DMS79 (cell line): Measurements from ENCODE around the gene PRIM1.
A peak's percentile ranks its signal among the peaks of the same experiment; 100 is the strongest.
"Not testable (repeated sequence)": the region's sequence is repeated elsewhere in the genome, so short reads cannot be mapped to it uniquely, and the experiment has no call there.

Experiments
- DNase-seq: peaks from one replicate; lab custom pipeline; 2025; lab: John Stamatoyannopoulos, UW

The PRIM1 gene

GRCh38 chr12:56716933-56717880 is 34.9 kb downstream of the PRIM1 start:
- DNase-seq, result no peak

DNA sequence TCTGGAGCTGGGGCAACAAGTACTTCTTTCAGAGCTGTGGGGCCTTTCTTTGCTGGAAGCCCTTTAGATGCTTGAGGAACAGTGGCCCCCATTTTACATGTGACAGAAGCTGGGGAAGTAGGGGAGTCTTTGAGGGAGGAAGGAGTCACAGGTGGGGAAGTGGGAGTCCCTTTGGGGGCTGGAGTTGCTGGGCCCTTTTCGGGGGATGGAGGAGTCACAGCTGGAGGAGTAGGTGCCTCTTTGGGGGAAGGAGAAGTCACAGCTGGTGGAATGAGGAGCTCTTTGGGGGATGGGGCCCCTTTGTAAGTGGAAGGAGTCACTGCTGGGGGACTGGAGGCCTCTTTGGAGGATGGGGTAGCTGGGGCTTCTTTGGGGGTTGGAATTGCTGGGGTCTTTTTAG is 35.7 kb downstream of the PRIM1 start:
- no peak for DNase-seq

DNA sequence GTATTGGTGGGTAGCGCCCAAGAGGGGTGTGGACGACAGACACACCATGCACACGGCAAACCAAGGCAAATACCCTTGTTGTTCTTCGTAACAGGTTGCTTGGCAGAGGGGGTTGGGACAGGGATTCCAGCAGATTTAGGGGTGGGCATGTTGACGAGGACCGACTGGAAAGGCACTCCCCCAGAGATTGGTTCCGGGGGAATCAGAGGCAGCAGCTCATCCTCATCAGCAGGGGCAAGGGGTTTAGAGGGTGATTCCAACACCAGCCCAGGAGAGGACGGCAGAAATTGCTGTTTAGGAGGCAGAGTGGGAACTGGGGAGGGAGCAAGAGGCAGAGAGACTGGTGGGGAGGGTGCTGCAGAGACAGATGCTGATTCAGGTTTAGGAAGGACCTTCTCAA is 36.3 kb downstream of the PRIM1 start:
- DNase-seq, result no peak

GRCh38 chr12:56714431-56714929 is 37.6 kb downstream of the PRIM1 start:
- DNase-seq, result no peak

DNA sequence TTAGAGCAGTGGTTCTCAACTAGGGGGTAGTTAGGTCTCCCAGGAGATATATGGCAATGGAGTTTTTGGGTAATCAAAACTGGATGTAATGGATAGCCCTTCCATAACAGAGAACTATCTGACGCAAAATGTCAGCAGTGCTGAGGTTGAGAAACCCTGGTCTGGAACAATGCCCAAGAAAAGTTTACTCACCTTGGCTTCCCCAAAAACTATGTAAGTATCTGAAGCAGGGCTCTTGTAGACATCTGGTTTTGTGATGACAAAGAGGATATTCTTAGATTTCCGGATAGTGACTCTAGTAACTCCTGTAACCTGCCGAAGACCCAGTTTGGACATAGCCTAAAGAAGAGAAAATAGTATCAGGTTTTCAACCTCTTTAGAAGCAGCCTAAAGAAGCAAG is 38.8 kb downstream of the PRIM1 start:
- DNase-seq, result no peak

GRCh38 chr12:56709759-56710376 is 42.3 kb downstream of the PRIM1 start:
- no peak for DNase-seq

DNA sequence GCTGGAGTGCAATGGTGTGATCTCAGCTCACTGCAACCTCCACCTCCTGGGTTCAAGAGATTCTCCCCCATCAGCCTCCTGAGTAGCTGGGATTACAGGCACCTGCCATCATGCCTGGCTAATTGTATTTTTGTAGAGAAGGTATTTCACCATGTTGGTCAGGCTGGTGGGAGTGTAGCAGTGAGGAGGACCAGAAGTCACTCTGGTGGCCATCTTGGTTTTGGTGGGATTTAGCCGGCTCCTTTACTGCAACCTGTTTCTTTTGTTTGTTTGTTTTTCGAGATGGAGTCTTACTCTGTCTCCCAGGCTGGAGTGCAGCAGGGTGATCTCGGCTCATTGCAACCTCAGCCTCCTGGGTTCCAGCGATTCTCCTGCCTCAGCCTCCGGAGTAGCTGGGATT is 47.6 kb downstream of the PRIM1 start:
- not testable (repeated sequence) for DNase-seq

- DNase-seq, result no peak
These were observed 53.0 kb downstream of the PRIM1 start for GRCh38 chr12:56699020-56699661.

- DNase-seq, result no peak
These were observed 56.6 kb downstream of the PRIM1 start for GRCh38 chr12:56695327-56696101.

DNA sequence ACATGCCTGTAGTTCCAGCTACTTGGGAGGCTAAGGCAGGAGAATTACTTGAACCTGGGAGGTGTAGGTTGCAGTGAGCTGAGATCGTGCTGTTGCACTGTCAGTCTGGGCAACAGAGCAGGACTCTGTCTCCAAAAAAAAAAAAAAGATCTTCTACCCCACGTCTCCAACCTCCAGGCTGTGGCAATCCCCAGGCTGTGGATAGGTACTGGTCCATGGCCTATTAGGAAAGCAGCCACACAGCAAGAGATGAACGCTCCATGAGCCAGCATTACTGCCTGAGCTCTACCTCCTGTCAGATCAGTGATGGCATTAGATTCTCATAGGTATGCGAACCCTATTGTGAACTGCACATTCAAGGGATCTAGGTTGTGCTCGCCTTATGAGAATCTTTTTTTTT is 58.0 kb downstream of the PRIM1 start:
- DNase-seq, result no peak

DNA sequence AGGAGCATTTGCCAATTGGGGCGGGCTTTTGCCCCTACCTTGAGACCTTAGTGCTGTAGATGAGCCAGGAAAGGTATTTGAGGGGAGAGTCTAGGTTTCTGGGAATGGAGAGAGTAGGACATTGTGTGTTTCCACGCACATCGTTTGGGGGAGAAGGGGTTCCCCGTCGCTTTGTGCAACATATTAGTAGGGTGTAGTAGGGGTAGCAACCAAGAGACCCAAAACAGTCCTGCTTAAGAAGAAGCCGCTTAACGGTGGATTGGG is 63.3 kb downstream of the PRIM1 start:
- DNase-seq, result no peak

DNA sequence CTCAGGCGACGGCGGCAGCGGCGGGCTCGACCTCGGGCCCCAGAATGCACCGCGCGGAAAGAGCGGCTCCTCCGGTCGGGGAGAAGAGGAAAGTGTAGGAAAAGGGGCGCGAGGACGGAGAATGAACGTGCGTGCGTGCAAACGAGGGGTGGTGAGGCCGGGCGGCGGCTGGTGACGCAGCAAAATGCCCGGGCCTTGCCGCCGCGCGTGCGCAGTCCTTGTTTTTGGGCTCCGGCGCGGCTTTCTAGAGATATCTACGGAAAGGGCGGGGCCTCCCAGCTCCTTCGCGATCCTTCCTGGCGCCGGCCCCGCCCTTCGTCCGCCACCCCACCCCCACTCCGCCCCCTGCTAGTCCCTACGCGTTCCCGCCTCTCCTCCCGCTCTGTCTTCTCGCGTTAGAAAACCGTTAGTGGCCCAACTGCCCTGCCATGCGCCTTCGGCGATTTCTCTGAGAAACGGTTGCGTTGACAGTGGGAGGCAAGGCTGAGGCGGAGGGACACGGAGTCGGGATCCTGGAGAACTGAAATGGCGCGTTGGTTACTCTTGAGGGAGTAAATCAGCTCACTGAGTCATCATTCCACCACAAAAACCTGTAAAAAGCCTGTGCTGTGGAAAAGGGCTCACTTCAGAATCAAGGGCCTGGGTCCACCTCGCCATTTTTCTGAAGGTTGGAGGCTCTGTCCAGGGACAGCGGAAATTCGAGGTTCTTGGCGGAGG is 63.8 kb downstream of the PRIM1 start, which contains the start of gene PTGES3:
TSS of gene PTGES3 (minus strand) at position 156 of the 717 bp plus-strand sequence. CDS start 285 bp downstream, outside the sequence.
- peak; percentile 98 for DNase-seq

- DNase-seq, result peak; percentile 36
These were observed 64.6 kb downstream of the PRIM1 start for GRCh38 chr12:56687223-56688128.

- no peak for DNase-seq
These were observed 67.3 kb downstream of the PRIM1 start for GRCh38 chr12:56684745-56685359.

- no peak for DNase-seq
These were observed 69.8 kb downstream of the PRIM1 start for GRCh38 chr12:56682323-56682722.
